SU-DHL-6 (cell line): ENCODE data around the gene ATP9B.

Source experiments
- CTCF ChIP-seq: fragments of 200-600 bp; sonication (generic); IDR thresholded peaks from one replicate; pipeline ENCODE4 v1.5.1; 2017; ENCODE audit warnings: antibody characterized with exemption, mild to moderate bottlenecking, low read length, moderate library complexity; ENCODE audit not compliant: insufficient read depth, poor library complexity, severe bottlenecking
- EZH2phosphoT487 ChIP-seq: fragments of 200-600 bp; sonication (generic), shearing (Covaris generic); conservative IDR thresholded peaks from 2 replicates; pipeline ENCODE4 v1.6.1; 2018; ENCODE audit warnings: mild to moderate bottlenecking, antibody characterized with exemption, low read length, moderate library complexity, mixed read lengths

- TF ChIP-seq CTCF, result no peak
- no peak for TF ChIP-seq EZH2phosphoT487
Measured at GRCh38 chr18:79387615-79388014, 318.4 kb downstream of the ATP9B start.
